GM23248 (cell line): ENCODE results near the gene GNLY.

Experiments
- EZH2 ChIP-seq: fragments of 200-600 bp; sonication (generic); IDR thresholded peaks from 2 replicates; pipeline ENCODE4 v1.6.1; 2018; ENCODE audit warnings: antibody characterized with exemption, mild to moderate bottlenecking; ENCODE audit not compliant: insufficient read depth, poor library complexity, severe bottlenecking
- EZH2phosphoT487 ChIP-seq: fragments of 200-600 bp; sonication (generic); IDR thresholded peaks from 2 replicates; pipeline ENCODE4 v1.6.1; 2018; ENCODE audit warnings: antibody characterized with exemption, moderate library complexity, mild to moderate bottlenecking, low read depth; ENCODE audit not compliant: insufficient read depth

- TF ChIP-seq EZH2phosphoT487 (no peak), EZH2 (no peak)
Measured at GRCh38 chr2:85724731-85725181, 30.6 kb downstream of the GNLY start.
